Left lung (tissue), 10 donors: ENCODE data around the gene PRORP. TPM values are rescaled to one million over a fixed set of nuclear protein-coding genes. Genes with fewer than 3 reads are reported as not detected.
A peak's percentile ranks its signal among the peaks of the same experiment; 100 is the strongest.
"Not testable (repeated sequence)": the region's sequence is repeated elsewhere in the genome, so short reads cannot be mapped to it uniquely, and the experiment has no call there.

Source experiments
- ATAC-seq: fragments of 200-7000 bp; cut with Tn5 transposase; one replicate; pipeline ENCODE4 v1.9.1; 2020; ENCODE audit warnings: moderate library complexity
- DNase-seq, 4 donors: peaks; one replicate each; pipeline ENCODE4 v3.0.0-alpha.2; 2013 to 2020
- H3K27ac ChIP-seq, 2 donors: fragments of 200-600 bp; sonication (generic) in 1 of 2; one replicate each; pipeline versions ENCODE4 v1.5.0 to v1.8.0; 2020 to 2021
- H3K27me3 ChIP-seq, 2 donors: fragments of 200-600 bp; sonication (generic) in 1 of 2; one replicate each; pipeline versions ENCODE4 v1.5.0 to v1.8.0; 2020 to 2021
- H3K36me3 ChIP-seq, 2 donors: fragments of 200-600 bp; sonication (generic) in 1 of 2; one replicate each; pipeline versions ENCODE4 v1.5.0 to v1.8.0; 2020 to 2021
- H3K4me1 ChIP-seq, 2 donors: fragments of 200-600 bp; one replicate each; pipeline ENCODE4 v1.8.0; 2021
- H3K4me3 ChIP-seq, 2 donors: fragments of 200-600 bp; sonication (generic) in 1 of 2; one replicate each; pipeline versions ENCODE4 v1.5.0 to v1.8.0; 2020 to 2021; ENCODE audit warnings: mild to moderate bottlenecking in 1 of 2
- H3K9me3 ChIP-seq, 2 donors: fragments of 200-600 bp; sonication (generic) in 1 of 2; one replicate each; pipeline versions ENCODE4 v1.5.0 to v1.8.0; 2020 to 2021
- CTCF ChIP-seq, 2 donors: fragments of 200-600 bp; sonication (generic) in 1 of 2; IDR thresholded peaks; one replicate each; pipeline versions ENCODE4 v1.5.0 to v1.8.0; 2021; ENCODE audit warnings: antibody characterized with exemption in 2 of 2
- intact Hi-C, 2 donors: fragments of 100-400 bp; cut with DNase I; formaldehyde crosslinking; loops; one replicate each; pipeline versions ENCODE4 v1.11.2 to v1.14.2; 2022
- polyA plus RNA-seq, 6 donors: library from polyadenylated mRNA; unstranded; fragments of 120-200 nt; gene quantifications; one replicate each; pipeline ENCODE4 v1.2.1, GENCODE V29; 2013; ENCODE audit not compliant: insufficient read length in 6 of 6
- total RNA-seq, 2 donors: library from RNA; stranded (reverse); fragmentation: NEBNext Ultra II Directional; extraction: Animal tissue kit (Norgen Biotek cat#: 25700); gene quantifications; one replicate each; pipeline ENCODE4 v1.2.1, GENCODE V29; 2021
- donor health status: DM: no; HTN: yes; CAD: no.
- donor health status: DM: no; HTN: no; CAD: no.

Gene PRORP
- total and polyA plus RNA-seq, 8 donors: 26.7 to 38.8 (median 29.5) TPM

GRCh38 chr14:35147711-35148110, 25.4 kb downstream of the PRORP start:
- no peaks in the 10 kb centered on the region for H3K9me3 ChIP-seq
- no peak overlapping the region for H3K4me3 ChIP-seq
- no peak overlapping the region for H3K27ac ChIP-seq
- no peak for ATAC-seq
- H3K27me3 ChIP-seq: no peaks in the 10 kb centered on the region
- H3K4me1 ChIP-seq: no peaks in the 10 kb centered on the region
- intact Hi-C loops: no loop called here
- TF ChIP-seq CTCF (IDR thresholded peaks at IDR 0.05): no peak
- DNase-seq: no peak
- peaks cover 0 to 12% of the 10 kb centered on the region in 2 donors for H3K36me3 ChIP-seq

GRCh38 chr14:35149239-35149638, 26.9 kb downstream of the PRORP start:
- DNase-seq (no peak), ATAC-seq (no peak)
- H3K4me3 ChIP-seq: no peak overlapping the region
- no peak overlapping the region for H3K27ac ChIP-seq
- peaks cover 0 to 12% of the 10 kb centered on the region in 2 donors for H3K36me3 ChIP-seq
- intact Hi-C loops: no loop called here
- no peaks in the 10 kb centered on the region for H3K9me3 ChIP-seq
- H3K4me1 ChIP-seq: peaks cover 0 to 4% of the 10 kb centered on the region in 2 donors
- no peaks in the 10 kb centered on the region for H3K27me3 ChIP-seq
- no peak for TF ChIP-seq CTCF (IDR thresholded peaks at IDR 0.05)

- H3K27me3 ChIP-seq, DNase-seq, H3K27ac ChIP-seq, H3K4me3 ChIP-seq, H3K9me3 ChIP-seq, intact Hi-C loops, H3K36me3 ChIP-seq, ATAC-seq: not testable (repeated sequence)
- peaks cover 12 to 25% of the 10 kb centered on the region in 2 donors for H3K4me1 ChIP-seq
These were observed 30.2 kb downstream of the PRORP start for GRCh38 chr14:35152531-35152930.

GRCh38 chr14:35154016-35154415, 31.7 kb downstream of the PRORP start:
- peaks cover 0 to 9% of the 10 kb centered on the region in 2 donors for H3K36me3 ChIP-seq
- peaks cover 12 to 30% of the 10 kb centered on the region in 2 donors for H3K4me1 ChIP-seq
- H3K27ac ChIP-seq: no peak overlapping the region
- H3K9me3 ChIP-seq: no peaks in the 10 kb centered on the region
- no peak for TF ChIP-seq CTCF (IDR thresholded peaks at IDR 0.05)
- no peaks in the 10 kb centered on the region for H3K27me3 ChIP-seq
- no peak overlapping the region for H3K4me3 ChIP-seq
- ATAC-seq (no peak), DNase-seq (no peak)
- intact Hi-C loops: no loop called here

GRCh38 chr14:35155962-35156361, 33.6 kb downstream of the PRORP start:
- DNase-seq (peak in 1 of 4 donors; percentile 10), ATAC-seq (peak; percentile 57)
- intact Hi-C loops: no loop called here
- Histone ChIP-seq H3K9me3 (no peaks in the 10 kb centered on the region), H3K4me1 (peaks cover 16 to 49% of the 10 kb centered on the region in 2 donors), H3K27ac (peak overlapping the region in 1 of 2 donors; percentile 71), H3K27me3 (no peaks in the 10 kb centered on the region), H3K36me3 (peaks cover 0 to 10% of the 10 kb centered on the region in 2 donors), H3K4me3 (no peak overlapping the region)
- TF ChIP-seq CTCF (IDR thresholded peaks at IDR 0.05): no peak

GRCh38 chr14:35158491-35158890, 36.1 kb downstream of the PRORP start:
- no peak for TF ChIP-seq CTCF (IDR thresholded peaks at IDR 0.05)
- Histone ChIP-seq H3K4me1 (peaks cover 16 to 58% of the 10 kb centered on the region in 2 donors), H3K27me3 (no peaks in the 10 kb centered on the region), H3K27ac (no peak overlapping the region), H3K36me3 (peaks cover 0 to 6% of the 10 kb centered on the region in 2 donors), H3K9me3 (no peaks in the 10 kb centered on the region), H3K4me3 (no peak overlapping the region)
- DNase-seq (no peak), ATAC-seq (no peak)
- intact Hi-C loops: no loop called here
